Measurements from ENCODE around the gene PLCXD3.
"Not testable (repeated sequence)": the region's sequence is repeated elsewhere in the genome, so short reads cannot be mapped to it uniquely, and the experiment has no call there.

The PLCXD3 gene

GRCh38 chr5:41507501-41507900 is 2.9 kb downstream of the PLCXD3 start:
- Histone ChIP-seq H3K9ac (ENCODE audit: low read depth, low read length, poor library complexity, severe bottlenecking) (no peak overlapping the region), H2AFZ (ENCODE audit: low read length) (no peak overlapping the region), H3K27me3 (ENCODE audit: insufficient read depth, low read length, poor library complexity, severe bottlenecking) (no peaks in the 10 kb centered on the region), H3K9me2 (replicated peaks; ENCODE audit: low read depth, low read length) (no peaks in the 10 kb centered on the region), H3K4me2 (ENCODE audit: low read depth, low read length, poor library complexity, severe bottlenecking) (no peak overlapping the region), H3K4me1 (ENCODE audit: insufficient read depth, low read length, poor library complexity, severe bottlenecking) (no peaks in the 10 kb centered on the region), H3K36me3 (ENCODE audit: insufficient read depth, low read length) (no peaks in the 10 kb centered on the region), H3F3A (ENCODE audit: low read depth) (no peaks in the 10 kb centered on the region), H3K4me3 (ENCODE audit: low read length, poor library complexity, severe bottlenecking) (no peak overlapping the region), H3K79me2 (ENCODE audit: insufficient read depth, low read length) (no peaks in the 10 kb centered on the region), H4K20me1 (ENCODE audit: insufficient read depth, low read length, poor library complexity, severe bottlenecking) (no peaks in the 10 kb centered on the region), H3K9me3 (ENCODE audit: insufficient read depth, low read depth, low read length) (no peaks in the 10 kb centered on the region)
- no peak for TF ChIP-seq CTCF (conservative IDR thresholded peaks at IDR 0.05; ENCODE audit: low read length)
- TF ChIP-seq EZH2phosphoT487 (IDR thresholded peaks at IDR 0.05; ENCODE audit: borderline replicate concordance), result no peak

- Histone ChIP-seq H3K4me2 (ENCODE audit: low read depth, low read length, poor library complexity, severe bottlenecking) (no peak overlapping the region), H3K9ac (ENCODE audit: low read depth, low read length, poor library complexity, severe bottlenecking) (no peak overlapping the region), H4K20me1 (ENCODE audit: insufficient read depth, low read length, poor library complexity, severe bottlenecking) (no peaks in the 10 kb centered on the region), H3K4me3 (ENCODE audit: low read length, poor library complexity, severe bottlenecking) (no peak overlapping the region), H3K36me3 (ENCODE audit: insufficient read depth, low read length) (no peaks in the 10 kb centered on the region), H2AFZ (ENCODE audit: low read length) (no peak overlapping the region), H3K9me2 (replicated peaks; ENCODE audit: low read depth, low read length) (no peaks in the 10 kb centered on the region), H3K4me1 (ENCODE audit: insufficient read depth, low read length, poor library complexity, severe bottlenecking) (no peaks in the 10 kb centered on the region), H3K79me2 (ENCODE audit: insufficient read depth, low read length) (no peaks in the 10 kb centered on the region), H3K27me3 (ENCODE audit: insufficient read depth, low read length, poor library complexity, severe bottlenecking) (no peaks in the 10 kb centered on the region), H3K9me3 (ENCODE audit: insufficient read depth, low read depth, low read length) (no peaks in the 10 kb centered on the region), H3F3A (ENCODE audit: low read depth) (no peaks in the 10 kb centered on the region)
- no peak for TF ChIP-seq EZH2phosphoT487 (IDR thresholded peaks at IDR 0.05; ENCODE audit: borderline replicate concordance)
- TF ChIP-seq CTCF (conservative IDR thresholded peaks at IDR 0.05; ENCODE audit: low read length), result no peak
These were observed 6.5 kb downstream of the PLCXD3 start for GRCh38 chr5:41503860-41504259.

- Histone ChIP-seq H3K79me2 (ENCODE audit: insufficient read depth, low read length) (no peaks in the 10 kb centered on the region), H3K4me2 (ENCODE audit: low read depth, low read length, poor library complexity, severe bottlenecking) (no peak overlapping the region), H3K4me1 (ENCODE audit: insufficient read depth, low read length, poor library complexity, severe bottlenecking) (no peaks in the 10 kb centered on the region), H3K4me3 (ENCODE audit: low read length, poor library complexity, severe bottlenecking) (no peak overlapping the region), H3K9ac (ENCODE audit: low read depth, low read length, poor library complexity, severe bottlenecking) (no peak overlapping the region), H4K20me1 (ENCODE audit: insufficient read depth, low read length, poor library complexity, severe bottlenecking) (no peaks in the 10 kb centered on the region), H3K27me3 (ENCODE audit: insufficient read depth, low read length, poor library complexity, severe bottlenecking) (no peaks in the 10 kb centered on the region), H3K9me3 (ENCODE audit: insufficient read depth, low read depth, low read length) (no peaks in the 10 kb centered on the region), H3K36me3 (ENCODE audit: insufficient read depth, low read length) (no peaks in the 10 kb centered on the region), H3F3A (ENCODE audit: low read depth) (no peaks in the 10 kb centered on the region), H2AFZ (ENCODE audit: low read length) (no peak overlapping the region), H3K9me2 (replicated peaks; ENCODE audit: low read depth, low read length) (no peaks in the 10 kb centered on the region)
- TF ChIP-seq EZH2phosphoT487 (IDR thresholded peaks at IDR 0.05; ENCODE audit: borderline replicate concordance) (no peak), CTCF (conservative IDR thresholded peaks at IDR 0.05; ENCODE audit: low read length) (no peak)
These were observed 7.1 kb downstream of the PLCXD3 start for GRCh38 chr5:41503310-41503709.

GRCh38 chr5:41493490-41494126 is 16.8 kb downstream of the PLCXD3 start:
- H2AFZ ChIP-seq (ENCODE audit: low read length); H3K9ac ChIP-seq (ENCODE audit: low read depth, low read length, poor library complexity, severe bottlenecking); H3K9me2 ChIP-seq (replicated peaks; ENCODE audit: low read depth, low read length); H3K27me3 ChIP-seq (ENCODE audit: insufficient read depth, low read length, poor library complexity, severe bottlenecking); H4K20me1 ChIP-seq (ENCODE audit: insufficient read depth, low read length, poor library complexity, severe bottlenecking); H3K4me1 ChIP-seq (ENCODE audit: insufficient read depth, low read length, poor library complexity, severe bottlenecking); H3K36me3 ChIP-seq (ENCODE audit: insufficient read depth, low read length); H3K9me3 ChIP-seq (ENCODE audit: insufficient read depth, low read depth, low read length); H3F3A ChIP-seq (ENCODE audit: low read depth); H3K79me2 ChIP-seq (ENCODE audit: insufficient read depth, low read length); H3K4me2 ChIP-seq (ENCODE audit: low read depth, low read length, poor library complexity, severe bottlenecking); H3K4me3 ChIP-seq (ENCODE audit: low read length, poor library complexity, severe bottlenecking): not testable (repeated sequence)
